Spleen (tissue), 11 donors: Measurements from ENCODE around the gene VAC14. TPM values are rescaled to one million over a fixed set of nuclear protein-coding genes. Genes with fewer than 3 reads are reported as not detected.
A peak's percentile ranks its signal among the peaks of the same experiment; 100 is the strongest.

ENCODE experiments used
- DNase-seq: peaks from one replicate; pipeline ENCODE4 v3.0.0-alpha.2; 2020
- H3K27ac ChIP-seq, 8 donors: fragments of 200-600 bp; sonication (generic) in 7 of 8; 1 replicate in 4 of 8; 2 replicates in 4 of 8; pipeline versions ENCODE4 v1.5.0 to v1.8.0; 2016 to 2021; ENCODE audit warnings: inconsistent platforms in 4 of 8, mild to moderate bottlenecking in 4 of 8, moderate library complexity in 1 of 8
- H3K27me3 ChIP-seq, 7 donors: fragments of 200-600 bp; sonication (generic) in 6 of 7; replicated peaks in 1 of 7; 1 replicate in 4 of 7; 2 replicates in 3 of 7; pipeline versions ENCODE4 v1.5.0 to v1.8.0; 2016 to 2021; ENCODE audit warnings: inconsistent platforms in 3 of 7, mild to moderate bottlenecking in 1 of 7
- H3K36me3 ChIP-seq, 6 donors: fragments of 200-600 bp; sonication (generic) in 5 of 6; 1 replicate in 4 of 6; 2 replicates in 2 of 6; pipeline versions ENCODE4 v1.5.0 to v1.8.0; 2016 to 2021; ENCODE audit warnings: inconsistent platforms in 2 of 6
- H3K4me1 ChIP-seq, 6 donors: fragments of 200-600 bp; sonication (generic) in 5 of 6; 1 replicate in 3 of 6; 2 replicates in 3 of 6; pipeline versions ENCODE4 v1.5.0 to v1.8.0; 2016 to 2021; ENCODE audit warnings: inconsistent platforms in 3 of 6
- H3K4me3 ChIP-seq, 8 donors: fragments of 200-600 bp; sonication (generic) in 7 of 8; 1 replicate in 4 of 8; 2 replicates in 4 of 8; pipeline versions ENCODE4 v1.5.0 to v1.8.0; 2016 to 2021; ENCODE audit warnings: inconsistent platforms in 4 of 8, mild to moderate bottlenecking in 4 of 8, moderate library complexity in 2 of 8
- H3K9me3 ChIP-seq, 8 donors: fragments of 200-600 bp; sonication (generic) in 7 of 8; 1 replicate in 4 of 8; 2 replicates in 4 of 8; pipeline versions ENCODE4 v1.5.0 to v1.8.0; 2016 to 2021; ENCODE audit warnings: inconsistent platforms in 4 of 8
- POLR2A ChIP-seq, 3 donors: fragments of 450-650 bp; IDR thresholded peaks; one replicate each; pipeline ENCODE4 v1.5.1; 2017; ENCODE audit warnings: antibody characterized with exemption in 3 of 3, mild to moderate bottlenecking in 1 of 3
- POLR2AphosphoS5 ChIP-seq, 3 donors: sonication (generic); formaldehyde crosslinking; IDR thresholded peaks; one replicate each; pipeline ENCODE4 v1.5.1; 2017; ENCODE audit warnings: antibody characterized with exemption in 3 of 3
- WGBS, 5 donors: extraction: QIAGEN DNeasy Blood & Tissue Kit in 3 of 5; methylation state at CpG; one replicate each; pipeline versions ENCODE4 v1.1.5 to v1.1.7; 2013 to 2018; 5-methylcytosine and 5-hydroxymethylcytosine counted together
- intact Hi-C: fragments of 100-400 bp; cut with DNase I; formaldehyde crosslinking; loops from one replicate; pipeline ENCODE4 v1.15.0; 2023; ENCODE audit warnings: low total_unique reads
- polyA plus RNA-seq, 3 donors: library from polyadenylated mRNA; stranded (reverse); fragments of 200-250 nt; gene quantifications; one replicate each; pipeline ENCODE4 v1.2.1, GENCODE V29; 2013
- total RNA-seq, 7 donors: library from RNA; depleted of rRNA in 3 of 7; stranded (reverse); fragments of >200 nt in 3 of 7; fragmentation: NEBNext Ultra II Directional in 4 of 7; extraction: Animal tissue kit (Norgen Biotek cat#: 25700) in 4 of 7; gene quantifications; one replicate each; pipeline versions ENCODE4 v1.1.0 to v1.2.1, GENCODE V29; 2016 to 2021
- TF ChIP-seq, protein P1 (sequence below), 11 experiments: fragments of 200-600 bp in 7 of 11; fragments of 450-650 bp in 4 of 11; sonication (generic) in 4 of 11; IDR thresholded peaks in 8 of 11; conservative IDR thresholded peaks in 3 of 11; 1 replicate in 7 of 11; 2 replicates in 4 of 11; pipeline versions ENCODE4 v1.4.0 to v1.8.0; 2016 to 2021; ENCODE audit warnings: antibody characterized with exemption in 11 of 11, inconsistent platforms in 4 of 11, mild to moderate bottlenecking in 1 of 11
- donor health status: healthy with polysubstance abuse.
- donor health status: DM: no; HTN: no; CAD: no; lungs with moderate emphysema.
- donor health status: DM: no; HTN: no; CAD: no.
- donor health status: Bipolar disorder and iron deficiency.
- donor health status: healthy.
- donor health status: DM: no; HTN: no; CAD: no.
- donor health status: DM: yes; HTN: yes; CAD: no.

VAC14 gene
- total and polyA plus RNA-seq, 10 donors: 29.1 to 70.0 (median 48.1) TPM

- Histone ChIP-seq H3K36me3 (peaks cover 0 to 72% (median 6%) of the 10 kb centered on the region in 6 donors), H3K9me3 (no peaks in the 10 kb centered on the region), H3K27me3 (no peaks in the 10 kb centered on the region), H3K4me3 (no peak overlapping the region), H3K4me1 (peaks cover 32 to 86% (median 58%) of the 10 kb centered on the region in 6 donors), H3K27ac (peak overlapping the region; percentile 48 to 86 (median 78))
- 43 to 69% (median 47%) methylated on average over 12 to 13 of the region's 13 CpGs for WGBS, 5 donors
- peak in 2 of 3 donors; percentile 59 to 80 for TF ChIP-seq POLR2AphosphoS5 (IDR thresholded peaks at IDR 0.05)
- TF ChIP-seq, protein P1, sequence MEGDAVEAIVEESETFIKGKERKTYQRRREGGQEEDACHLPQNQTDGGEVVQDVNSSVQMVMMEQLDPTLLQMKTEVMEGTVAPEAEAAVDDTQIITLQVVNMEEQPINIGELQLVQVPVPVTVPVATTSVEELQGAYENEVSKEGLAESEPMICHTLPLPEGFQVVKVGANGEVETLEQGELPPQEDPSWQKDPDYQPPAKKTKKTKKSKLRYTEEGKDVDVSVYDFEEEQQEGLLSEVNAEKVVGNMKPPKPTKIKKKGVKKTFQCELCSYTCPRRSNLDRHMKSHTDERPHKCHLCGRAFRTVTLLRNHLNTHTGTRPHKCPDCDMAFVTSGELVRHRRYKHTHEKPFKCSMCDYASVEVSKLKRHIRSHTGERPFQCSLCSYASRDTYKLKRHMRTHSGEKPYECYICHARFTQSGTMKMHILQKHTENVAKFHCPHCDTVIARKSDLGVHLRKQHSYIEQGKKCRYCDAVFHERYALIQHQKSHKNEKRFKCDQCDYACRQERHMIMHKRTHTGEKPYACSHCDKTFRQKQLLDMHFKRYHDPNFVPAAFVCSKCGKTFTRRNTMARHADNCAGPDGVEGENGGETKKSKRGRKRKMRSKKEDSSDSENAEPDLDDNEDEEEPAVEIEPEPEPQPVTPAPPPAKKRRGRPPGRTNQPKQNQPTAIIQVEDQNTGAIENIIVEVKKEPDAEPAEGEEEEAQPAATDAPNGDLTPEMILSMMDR (IDR thresholded peaks at IDR 0.05 in 8 of 11, conservative IDR thresholded peaks at IDR 0.05 in 3 of 11): peak in 1 of 11 experiments; percentile 18
- TF ChIP-seq POLR2A (IDR thresholded peaks at IDR 0.05): no peak
- DNase-seq: no peak
- intact Hi-C loops: no loop called here
Observed at GRCh38 chr16:70750893-70751467, 50.0 kb downstream of the VAC14 start.

DNA sequence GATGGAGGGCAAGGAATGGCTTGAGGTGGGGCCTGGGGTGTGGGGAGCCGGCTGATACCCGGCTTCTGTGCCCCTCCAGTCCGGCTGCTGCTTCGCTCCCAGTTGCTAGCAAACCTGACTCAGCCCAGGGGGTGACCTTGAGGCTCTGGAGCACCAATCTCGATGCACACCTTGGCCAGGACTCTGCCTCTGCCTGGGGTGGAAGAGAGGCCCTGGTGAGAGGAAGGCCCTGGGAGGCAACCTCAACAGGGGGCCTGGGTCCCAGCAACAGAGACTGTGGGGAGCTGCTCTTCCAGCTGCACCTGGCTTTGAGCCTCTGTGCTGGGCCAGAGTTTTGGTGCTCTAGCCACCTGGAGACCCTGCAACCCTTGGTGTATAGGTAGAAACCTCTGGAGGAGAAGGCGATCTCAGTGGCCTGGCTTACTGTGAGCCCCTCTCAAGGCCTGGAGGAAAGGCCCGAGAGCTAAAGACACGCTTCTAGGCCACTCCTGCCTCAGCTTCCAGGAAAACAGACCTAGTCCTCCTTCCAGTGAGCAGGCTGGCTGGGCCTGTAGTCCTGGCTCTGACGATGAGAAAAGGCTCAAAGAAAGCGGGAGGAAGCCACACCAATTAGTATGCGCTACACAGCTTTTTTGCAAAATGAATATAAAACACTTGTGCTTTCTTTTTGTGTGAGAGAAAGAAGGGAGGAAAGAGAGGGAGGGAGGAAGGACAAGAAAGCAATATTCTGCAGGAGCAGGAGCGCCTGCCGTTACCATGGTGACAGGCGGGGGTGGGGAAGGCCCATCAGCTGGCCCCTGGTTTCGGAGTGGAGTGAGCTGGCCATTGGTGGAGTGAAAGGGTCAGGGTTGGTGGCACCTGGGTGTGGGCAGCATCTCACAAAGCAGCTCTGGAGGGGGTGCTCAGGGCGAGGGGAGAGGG is 51.0 kb downstream of the VAC14 start:
- intact Hi-C loops: no loop called here

GRCh38 chr16:70749006-70749678 is 51.8 kb downstream of the VAC14 start:
- Histone ChIP-seq H3K27me3 (no peaks in the 10 kb centered on the region), H3K4me1 (peaks cover 32 to 98% (median 66%) of the 10 kb centered on the region in 6 donors), H3K4me3 (no peak overlapping the region), H3K27ac (peak overlapping the region in 5 of 8 donors; percentile 74 to 86 (median 78)), H3K9me3 (no peaks in the 10 kb centered on the region), H3K36me3 (peaks cover 0 to 72% (median 13%) of the 10 kb centered on the region in 6 donors)
- intact Hi-C loops: no loop called here
- DNase-seq: no peak
- TF ChIP-seq, protein P1 (IDR thresholded peaks at IDR 0.05 in 8 of 11, conservative IDR thresholded peaks at IDR 0.05 in 3 of 11): no peak
- TF ChIP-seq POLR2A (IDR thresholded peaks at IDR 0.05): no peak
- TF ChIP-seq POLR2AphosphoS5 (IDR thresholded peaks at IDR 0.05): no peak
- 75 to 88% (median 82%) methylated on average over 9 of the region's 9 CpGs for WGBS, 5 donors

More for the DNA sequence above, 51.0 kb downstream of the VAC14 start:
- Histone ChIP-seq H3K4me3 (no peak overlapping the region), H3K9me3 (no peaks in the 10 kb centered on the region), H3K27me3 (no peaks in the 10 kb centered on the region), H3K4me1 (peaks cover 32 to 96% (median 65%) of the 10 kb centered on the region in 6 donors), H3K27ac (peak overlapping the region in 7 of 8 donors; percentile 48 to 86 (median 78)), H3K36me3 (peaks cover 0 to 72% (median 6%) of the 10 kb centered on the region in 6 donors)
- no peak for DNase-seq
- TF ChIP-seq POLR2AphosphoS5 (IDR thresholded peaks at IDR 0.05) (no peak), POLR2A (IDR thresholded peaks at IDR 0.05) (no peak)
- TF ChIP-seq, protein P1 (IDR thresholded peaks at IDR 0.05 in 8 of 11, conservative IDR thresholded peaks at IDR 0.05 in 3 of 11): no peak
- 81 to 85% (median 82%) methylated on average over 14 to 16 of the region's 16 CpGs for WGBS, 5 donors
